Kidney (tissue), 14 donors: ENCODE measurements around the gene METTL9. TPM values are rescaled to one million over a fixed set of nuclear protein-coding genes. Genes with fewer than 3 reads are reported as not detected.

Experiments used
- DNase-seq, 5 donors: peaks; one replicate each; pipeline ENCODE4 v3.0.0-alpha.2; 2013 to 2020
- FAIRE-seq: peaks from 2 replicates; lab custom pipeline; 2012; peaks lifted over from hg19 to GRCh38; lab: Jason Lieb, UNC
- H3K27ac ChIP-seq, 2 donors: one replicate each; pipeline ENCODE4 v1.7.0; 2013; ENCODE audit warnings: low read depth in 2 of 2, low read length in 2 of 2, inconsistent platforms in 1 of 2
- H3K27me3 ChIP-seq: one replicate; pipeline ENCODE4 v1.7.1; 2013; ENCODE audit warnings: low read length, inconsistent platforms; ENCODE audit not compliant: control insufficient read depth, insufficient read depth
- H3K36me3 ChIP-seq, 3 donors: one replicate each; pipeline versions ENCODE4 v1.7.0 to v1.7.1; 2013; ENCODE audit warnings: low read length in 3 of 3, control low read depth in 1 of 3, inconsistent platforms in 1 of 3; ENCODE audit not compliant: insufficient read depth in 3 of 3, control insufficient read depth in 2 of 3
- H3K4me1 ChIP-seq, 3 donors: one replicate each; pipeline versions ENCODE4 v1.7.0 to v1.7.1; 2013; ENCODE audit warnings: low read length in 3 of 3, inconsistent platforms in 1 of 3, low read depth in 1 of 3; ENCODE audit not compliant: control insufficient read depth in 2 of 3, insufficient read depth in 2 of 3
- H3K4me3 ChIP-seq, 3 donors: one replicate each; pipeline versions ENCODE4 v1.7.0 to v1.8.1; 2013; ENCODE audit warnings: low read length in 3 of 3, control low read depth in 1 of 3, inconsistent platforms in 1 of 3
- H3K9ac ChIP-seq, 3 donors: one replicate each; pipeline versions ENCODE4 v1.7.0 to v1.7.1; 2013; ENCODE audit warnings: low read length in 3 of 3, control low read depth in 1 of 3, inconsistent platforms in 1 of 3
- H3K9me3 ChIP-seq, 3 donors: one replicate each; pipeline versions ENCODE4 v1.7.0 to v1.7.1; 2013; ENCODE audit warnings: low read length in 3 of 3, control low read depth in 1 of 3, inconsistent platforms in 1 of 3; ENCODE audit not compliant: control insufficient read depth in 2 of 3, insufficient read depth in 1 of 3
- CTCF ChIP-seq: IDR thresholded peaks from 3 replicates; pipeline ENCODE4 v1.5.1; 2012; ENCODE audit warnings: mild to moderate bottlenecking, moderate library complexity, borderline replicate concordance; ENCODE audit not compliant: insufficient read depth; ENCODE audit errors: extremely low read depth
- intact Hi-C: fragments of 100-400 bp; cut with DNase I; formaldehyde crosslinking; loops from one replicate; pipeline ENCODE4 v1.11.1; 2022
- polyA plus RNA-seq: library from polyadenylated mRNA; stranded (reverse); fragments of 350-450 nt; fragmentation: Illumina TruSeq; extraction: RNeasy Lipid Tissue Mini Kit (QIAGEN cat#74804); gene quantifications from one replicate; pipeline ENCODE4 v1.2.3, GENCODE V29; 2014; ENCODE audit warnings: low read depth, low replicate concordance; ENCODE audit not compliant: insufficient read depth
- total RNA-seq: library from RNA; stranded (reverse); fragmentation: NEBNext Ultra II Directional; extraction: Animal tissue kit (Norgen Biotek cat#: 25700); gene quantifications from one replicate; pipeline ENCODE4 v1.2.1, GENCODE V29; 2021
- donor health status: control.
- donor health status: control.
- donor health status: control.
- donor health status: control.
- donor health status: control.
- donor health status: DM: yes; HTN: yes; CAD: no.
- donor health status: Normal renal cell carcinoma (clear cell type).

Gene METTL9
- total and polyA plus RNA-seq, 2 donors from 2014 or later: 129 to 193 TPM

GRCh38 chr16:21694609-21695008 lies 95.2 kb downstream of the METTL9 start:
- H3K27ac ChIP-seq: no peak overlapping the region
- no peak overlapping the region for H3K9ac ChIP-seq
- TF ChIP-seq CTCF: no peak
- H3K4me1 ChIP-seq: no peaks in the 10 kb centered on the region
- H3K9me3 ChIP-seq: no peaks in the 10 kb centered on the region
- no peak for DNase-seq
- no peaks in the 10 kb centered on the region for H3K27me3 ChIP-seq
- no peak for FAIRE-seq
- H3K4me3 ChIP-seq: no peak overlapping the region
- H3K36me3 ChIP-seq: no peaks in the 10 kb centered on the region
- intact Hi-C loops: no loop called here

GRCh38 chr16:21697032-21697431 lies 97.7 kb downstream of the METTL9 start:
- no peak for FAIRE-seq
- no peaks in the 10 kb centered on the region for H3K4me1 ChIP-seq
- no peak for DNase-seq
- no peak overlapping the region for H3K9ac ChIP-seq
- intact Hi-C loops: no loop called here
- no peak overlapping the region for H3K4me3 ChIP-seq
- no peaks in the 10 kb centered on the region for H3K27me3 ChIP-seq
- no peak for TF ChIP-seq CTCF
- H3K27ac ChIP-seq: no peak overlapping the region
- H3K36me3 ChIP-seq: no peaks in the 10 kb centered on the region
- no peaks in the 10 kb centered on the region for H3K9me3 ChIP-seq

GRCh38 chr16:21698169-21699032 lies 99.0 kb downstream of the METTL9 start:
- Histone ChIP-seq H3K9ac (no peak overlapping the region), H3K27me3 (no peaks in the 10 kb centered on the region), H3K4me1 (no peaks in the 10 kb centered on the region), H3K4me3 (no peak overlapping the region), H3K27ac (no peak overlapping the region), H3K36me3 (no peaks in the 10 kb centered on the region), H3K9me3 (no peaks in the 10 kb centered on the region)
- TF ChIP-seq CTCF: no peak
- intact Hi-C loops: no loop called here
- FAIRE-seq (no peak), DNase-seq (no peak)
